Renal cortical epithelial cell (primary cell): ENCODE results near the gene CHMP2B. TPM values are rescaled to one million over a fixed set of nuclear protein-coding genes. Genes with fewer than 3 reads are reported as not detected.

Source experiments
- total RNA-seq: library from RNA; depleted of rRNA; stranded (reverse); fragments of >200 nt; gene quantifications from 2 replicates; pipeline ENCODE4 v1.2.3, GENCODE V29; 2014

The CHMP2B gene
- total RNA-seq, 1 donor from 2014 or later, result 29.2 TPM

Other genes starting within 250 kb of the CHMP2B start
- 0.99 and 16.0 TPM in 2 replicates for gene VGLL3, start 236.2 kb upstream of the CHMP2B start, total RNA-seq
- not detected in 2 replicates for gene POU1F1, start 49.3 kb downstream of the CHMP2B start, total RNA-seq